Ascending aorta (tissue), 2 donors: Measurements from ENCODE around the gene NCK2. TPM values are rescaled to one million over a fixed set of nuclear protein-coding genes. Genes with fewer than 3 reads are reported as not detected.
"Not testable (repeated sequence)": the region's sequence is repeated elsewhere in the genome, so short reads cannot be mapped to it uniquely, and the experiment has no call there.

Experiments used
- DNase-seq, 2 donors: peaks; one replicate each; pipeline ENCODE4 v3.0.0-alpha.2; 2019; ENCODE audit warnings: low spot score in 2 of 2
- H3K27ac ChIP-seq, 2 donors: fragments of 200-600 bp; sonication (generic); one replicate each; pipeline ENCODE4 v1.5.1; 2016 to 2017; ENCODE audit warnings: mild to moderate bottlenecking in 1 of 2
- H3K27me3 ChIP-seq: fragments of 200-600 bp; sonication (generic); one replicate; pipeline ENCODE4 v1.5.1; 2017
- H3K36me3 ChIP-seq, 2 donors: fragments of 200-600 bp; sonication (generic); one replicate each; pipeline ENCODE4 v1.5.1; 2016
- H3K4me1 ChIP-seq, 2 donors: fragments of 200-600 bp; sonication (generic); one replicate each; pipeline ENCODE4 v1.5.1; 2016 to 2017; ENCODE audit warnings: mild to moderate bottlenecking in 1 of 2
- H3K4me3 ChIP-seq, 2 donors: fragments of 200-600 bp; sonication (generic); one replicate each; pipeline ENCODE4 v1.5.1; 2016 to 2017; ENCODE audit warnings: mild to moderate bottlenecking in 1 of 2
- H3K9me3 ChIP-seq, 2 donors: fragments of 200-600 bp; sonication (generic); one replicate each; pipeline ENCODE4 v1.5.1; 2016
- intact Hi-C: fragments of 100-400 bp; cut with DNase I; formaldehyde crosslinking; loops from one replicate; pipeline ENCODE4 v1.15.1; 2023
- total RNA-seq: library from RNA; depleted of rRNA; stranded (reverse); fragments of >200 nt; gene quantifications from one replicate; pipeline ENCODE4 v1.1.0, GENCODE V29; 2016
- TF ChIP-seq, protein P1 (sequence below), 3 experiments: fragments of 200-600 bp in 2 of 3; fragments of 450-650 bp in 1 of 3; sonication (generic) in 2 of 3; IDR thresholded peaks; one replicate each; pipeline ENCODE4 v1.5.1; 2016 to 2019; ENCODE audit warnings: antibody characterized with exemption in 3 of 3, mild to moderate bottlenecking in 1 of 3, moderate library complexity in 1 of 3

The NCK2 gene
- total RNA-seq, 1 donor from 2014 or later = 57.6 TPM

GRCh38 chr2:105753380-105753779 is 8.7 kb downstream of the NCK2 start:
- intact Hi-C loops = no loop called here
- Histone ChIP-seq H3K27me3 (no peaks in the 10 kb centered on the region), H3K36me3 (no peaks in the 10 kb centered on the region), H3K27ac (no peak overlapping the region), H3K4me1 (peaks cover 2 to 4% of the 10 kb centered on the region in 2 donors), H3K9me3 (no peaks in the 10 kb centered on the region), H3K4me3 (no peak overlapping the region)
- TF ChIP-seq, protein P1, sequence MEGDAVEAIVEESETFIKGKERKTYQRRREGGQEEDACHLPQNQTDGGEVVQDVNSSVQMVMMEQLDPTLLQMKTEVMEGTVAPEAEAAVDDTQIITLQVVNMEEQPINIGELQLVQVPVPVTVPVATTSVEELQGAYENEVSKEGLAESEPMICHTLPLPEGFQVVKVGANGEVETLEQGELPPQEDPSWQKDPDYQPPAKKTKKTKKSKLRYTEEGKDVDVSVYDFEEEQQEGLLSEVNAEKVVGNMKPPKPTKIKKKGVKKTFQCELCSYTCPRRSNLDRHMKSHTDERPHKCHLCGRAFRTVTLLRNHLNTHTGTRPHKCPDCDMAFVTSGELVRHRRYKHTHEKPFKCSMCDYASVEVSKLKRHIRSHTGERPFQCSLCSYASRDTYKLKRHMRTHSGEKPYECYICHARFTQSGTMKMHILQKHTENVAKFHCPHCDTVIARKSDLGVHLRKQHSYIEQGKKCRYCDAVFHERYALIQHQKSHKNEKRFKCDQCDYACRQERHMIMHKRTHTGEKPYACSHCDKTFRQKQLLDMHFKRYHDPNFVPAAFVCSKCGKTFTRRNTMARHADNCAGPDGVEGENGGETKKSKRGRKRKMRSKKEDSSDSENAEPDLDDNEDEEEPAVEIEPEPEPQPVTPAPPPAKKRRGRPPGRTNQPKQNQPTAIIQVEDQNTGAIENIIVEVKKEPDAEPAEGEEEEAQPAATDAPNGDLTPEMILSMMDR (IDR thresholded peaks at IDR 0.05) = no peak
- DNase-seq = no peak

- no peak for DNase-seq
- no peaks in the 10 kb centered on the region for H3K9me3 ChIP-seq
Measured at GRCh38 chr2:105754011-105754410, 9.3 kb downstream of the NCK2 start.

GRCh38 chr2:105754994-105755393 is 10.3 kb downstream of the NCK2 start:
- no peak overlapping the region for H3K4me3 ChIP-seq
- no peaks in the 10 kb centered on the region for H3K9me3 ChIP-seq
- no peak overlapping the region for H3K27ac ChIP-seq
- no peaks in the 10 kb centered on the region for H3K36me3 ChIP-seq
- no peaks in the 10 kb centered on the region for H3K27me3 ChIP-seq
- TF ChIP-seq, protein P1 (IDR thresholded peaks at IDR 0.05) = no peak
- H3K4me1 ChIP-seq = peaks cover 0 to 2% of the 10 kb centered on the region in 2 donors
- no peak for DNase-seq
- intact Hi-C loops = no loop called here

More at GRCh38 chr2:105754011-105754410, 9.3 kb downstream of the NCK2 start:
- H3K36me3 ChIP-seq = no peaks in the 10 kb centered on the region
- no peak overlapping the region for H3K27ac ChIP-seq
- intact Hi-C loops = no loop called here
- no peaks in the 10 kb centered on the region for H3K27me3 ChIP-seq
- no peak overlapping the region for H3K4me3 ChIP-seq
- TF ChIP-seq, protein P1 (IDR thresholded peaks at IDR 0.05) = no peak
- peaks cover 0 to 2% of the 10 kb centered on the region in 2 donors for H3K4me1 ChIP-seq

GRCh38 chr2:105755895-105756294 is 11.2 kb downstream of the NCK2 start:
- TF ChIP-seq, protein P1 (IDR thresholded peaks at IDR 0.05) = no peak
- no peak overlapping the region for H3K27ac ChIP-seq

DNA sequence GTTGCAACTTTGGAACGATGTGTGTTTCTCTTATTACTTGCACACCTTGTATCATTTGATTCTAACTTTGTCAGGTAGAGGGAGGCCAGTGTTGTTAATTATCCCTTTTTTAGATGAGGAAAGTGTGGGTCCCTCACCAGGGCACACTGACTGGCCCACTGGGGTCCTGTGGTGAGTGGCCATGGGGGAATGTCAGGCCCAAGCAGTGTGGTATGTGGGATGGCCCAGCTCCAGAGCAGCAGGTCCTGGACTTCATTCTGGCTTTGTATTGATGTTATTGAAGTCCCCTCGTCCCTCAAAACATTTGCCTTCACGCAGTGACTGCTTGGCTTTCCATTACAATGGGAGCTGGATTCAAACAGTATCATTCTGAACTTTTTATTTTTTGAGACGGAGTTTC is 11.7 kb downstream of the NCK2 start:
- TF ChIP-seq, protein P1 (IDR thresholded peaks at IDR 0.05) = no peak
- intact Hi-C loops = loop anchor here (2.0 kb wide), 1 partner anchor 20 kb away; no protein-coding TSS in a partner anchor
- H3K4me1 ChIP-seq = peaks cover 0 to 2% of the 10 kb centered on the region in 2 donors

More at GRCh38 chr2:105755895-105756294, 11.2 kb downstream of the NCK2 start:
- Histone ChIP-seq H3K27me3 (no peaks in the 10 kb centered on the region), H3K4me1 (peaks cover 0 to 2% of the 10 kb centered on the region in 2 donors), H3K4me3 (no peak overlapping the region), H3K36me3 (no peaks in the 10 kb centered on the region), H3K9me3 (no peaks in the 10 kb centered on the region)
- DNase-seq = no peak
- intact Hi-C loops = loop anchor here (2.0 kb wide), 1 partner anchor 21 kb away; no protein-coding TSS in a partner anchor

DNA sequence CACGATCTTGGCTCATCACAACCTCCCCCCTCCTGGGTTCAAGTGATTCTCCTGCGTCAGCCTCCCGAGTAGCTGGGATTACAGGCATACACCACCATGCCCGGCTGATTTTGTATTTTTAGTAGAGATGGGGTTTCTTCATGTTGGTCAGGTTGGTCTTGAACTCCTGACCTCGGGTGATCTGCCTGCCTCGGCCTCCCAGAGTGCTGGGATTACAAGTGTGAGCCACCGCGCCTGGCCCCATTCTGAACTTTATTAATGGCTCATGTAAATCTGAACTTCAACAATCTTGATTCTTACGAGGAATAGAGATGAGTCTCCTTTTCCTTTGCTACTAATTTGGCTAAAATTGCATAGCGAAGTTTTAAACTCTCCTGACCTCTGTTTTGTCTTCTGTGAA is 12.2 kb downstream of the NCK2 start:
- H3K4me1 ChIP-seq, H3K36me3 ChIP-seq, H3K27ac ChIP-seq, H3K9me3 ChIP-seq, H3K4me3 ChIP-seq, H3K27me3 ChIP-seq: not testable (repeated sequence)
- peak in 1 of 2 donors; percentile 22 for DNase-seq
- intact Hi-C loops = loop anchor here (2.0 kb wide), 1 partner anchor 20 kb away; no protein-coding TSS in a partner anchor

More for the DNA sequence above, 11.7 kb downstream of the NCK2 start:
- Histone ChIP-seq H3K27ac (no peak overlapping the region), H3K9me3 (no peaks in the 10 kb centered on the region), H3K4me3 (no peak overlapping the region), H3K36me3 (no peaks in the 10 kb centered on the region), H3K27me3 (no peaks in the 10 kb centered on the region)
- no peak for DNase-seq
